OCI-LY3 (cell line): ENCODE data around the gene RCN2.

Experiments used
- EZH2phosphoT487 ChIP-seq: fragments of 200-600 bp; shearing (Covaris generic); IDR thresholded peaks from 2 replicates; pipeline ENCODE4 v1.6.1; 2018; ENCODE audit warnings: antibody characterized with exemption, mixed run types, low read depth
- TF ChIP-seq, protein P1 (sequence below): fragments of 200-600, 300-600 bp; sonication (generic); IDR thresholded peaks from 2 replicates; pipeline ENCODE4 v1.5.1; 2014; ENCODE audit warnings: antibody characterized with exemption, low read length, low read depth

DNA sequence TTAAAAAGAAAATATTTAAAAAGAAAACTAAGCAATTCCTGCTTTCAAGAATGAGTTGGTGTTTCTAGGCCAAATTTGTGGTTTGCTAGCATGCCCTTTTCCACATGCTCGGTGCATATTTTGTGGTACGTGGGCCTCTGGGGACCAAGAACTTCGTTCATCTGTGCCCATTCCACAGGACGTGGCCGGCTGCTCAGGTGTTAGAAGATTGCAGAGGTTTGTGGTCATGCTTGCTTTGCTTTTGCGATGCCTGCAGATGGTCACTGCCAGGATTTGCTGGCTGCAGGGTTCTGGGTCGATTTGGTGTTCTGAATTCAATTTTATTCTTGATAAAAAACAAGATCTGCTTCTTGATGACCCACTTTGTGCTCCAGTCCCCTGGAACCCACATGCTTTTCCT lies 70.9 kb downstream of the RCN2 start:
- TF ChIP-seq, protein P1, sequence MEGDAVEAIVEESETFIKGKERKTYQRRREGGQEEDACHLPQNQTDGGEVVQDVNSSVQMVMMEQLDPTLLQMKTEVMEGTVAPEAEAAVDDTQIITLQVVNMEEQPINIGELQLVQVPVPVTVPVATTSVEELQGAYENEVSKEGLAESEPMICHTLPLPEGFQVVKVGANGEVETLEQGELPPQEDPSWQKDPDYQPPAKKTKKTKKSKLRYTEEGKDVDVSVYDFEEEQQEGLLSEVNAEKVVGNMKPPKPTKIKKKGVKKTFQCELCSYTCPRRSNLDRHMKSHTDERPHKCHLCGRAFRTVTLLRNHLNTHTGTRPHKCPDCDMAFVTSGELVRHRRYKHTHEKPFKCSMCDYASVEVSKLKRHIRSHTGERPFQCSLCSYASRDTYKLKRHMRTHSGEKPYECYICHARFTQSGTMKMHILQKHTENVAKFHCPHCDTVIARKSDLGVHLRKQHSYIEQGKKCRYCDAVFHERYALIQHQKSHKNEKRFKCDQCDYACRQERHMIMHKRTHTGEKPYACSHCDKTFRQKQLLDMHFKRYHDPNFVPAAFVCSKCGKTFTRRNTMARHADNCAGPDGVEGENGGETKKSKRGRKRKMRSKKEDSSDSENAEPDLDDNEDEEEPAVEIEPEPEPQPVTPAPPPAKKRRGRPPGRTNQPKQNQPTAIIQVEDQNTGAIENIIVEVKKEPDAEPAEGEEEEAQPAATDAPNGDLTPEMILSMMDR, result no peak
- TF ChIP-seq EZH2phosphoT487, result no peak
